ENCODE measurements around the gene NHLRC4. TPM values are rescaled to one million over a fixed set of nuclear protein-coding genes. Genes with fewer than 3 reads are reported as not detected.
A peak's percentile ranks its signal among the peaks of the same experiment; 100 is the strongest.

The NHLRC4 gene
- total RNA-seq, 1 experiment from 2014 or later: 0.44 TPM

DNA sequence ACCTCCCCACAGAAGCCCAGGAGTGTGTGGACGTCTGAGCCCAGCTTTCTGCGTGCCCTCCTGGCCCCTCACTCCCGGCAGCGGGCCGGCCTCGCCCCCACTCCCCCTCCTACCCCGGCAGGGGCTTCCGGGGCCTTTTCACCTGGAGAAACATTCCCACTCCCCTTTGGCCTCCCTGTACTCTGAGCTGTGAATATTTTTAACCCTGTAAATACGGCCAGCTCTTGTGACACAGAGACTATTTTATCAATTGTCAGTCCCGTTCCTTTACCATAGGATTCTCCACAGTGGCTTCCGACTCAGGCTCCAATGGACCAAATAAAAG lies 12.5 kb upstream of the NHLRC4 start:
- POLR2A ChIA-PET (ENCODE audit: unreplicated experiment): no interaction called here
- intact Hi-C loops (cut with micrococcal nuclease): no loop called here

GRCh38 chr16:554640-555365 lies 12.0 kb upstream of the NHLRC4 start:
- BruUV-seq (replicated peaks): no TSS peak
- H4K20me1 ChIP-seq (ENCODE audit: low read length): no peaks in the 10 kb centered on the region

More for the DNA sequence above, 12.5 kb upstream of the NHLRC4 start:
- Histone ChIP-seq H2AFZ (ENCODE audit: low read length) (no peak overlapping the region), H3F3A (ENCODE audit: low read length, unreplicated experiment) (no peaks in the 10 kb centered on the region), H3K27me3 (ENCODE audit: low read length) (peaks cover 1% of the 10 kb centered on the region; the same call in 1 of the 2 replicates), H3K36me3 (ENCODE audit: low read depth, low read length) (no peaks in the 10 kb centered on the region), H3K9me3 (ENCODE audit: low read length) (no peaks in the 10 kb centered on the region), H4K20me1 (ENCODE audit: low read length) (no peaks in the 10 kb centered on the region), H3K4me1 (ENCODE audit: insufficient read depth, low read length) (no peaks in the 10 kb centered on the region), H3K4me3 (ENCODE audit: low read length) (no peak overlapping the region), H3K79me2 (ENCODE audit: low read length) (no peaks in the 10 kb centered on the region), H3K9me2 (replicated peaks; ENCODE audit: low read length) (no peaks in the 10 kb centered on the region), H3K27ac (ENCODE audit: low read length) (no peak overlapping the region), H3K9ac (ENCODE audit: low read length) (no peak overlapping the region), H3K4me2 (ENCODE audit: low read length) (no peak overlapping the region)
- no peak for DNase-seq
- CTCF ChIA-PET: interaction anchor here (0.6 kb wide), 1 partner anchor 8 kb away, joined by 5 read pairs; no protein-coding TSS in a partner anchor
- TF ChIP-seq CTCF (conservative IDR thresholded peaks at IDR 0.05; ENCODE audit: low read depth, low read length): no peak
- TF ChIP-seq EZH2phosphoT487 (IDR thresholded peaks at IDR 0.05; ENCODE audit: borderline replicate concordance, low read length): no peak
- no peak for TF ChIP-seq EZH2 (IDR thresholded peaks at IDR 0.05; ENCODE audit: low read length, unreplicated experiment)
- BruUV-seq (replicated peaks): no TSS peak
- no peak; the same call in 1 of the 2 replicates for ATAC-seq

More at GRCh38 chr16:554640-555365, 12.0 kb upstream of the NHLRC4 start:
- Histone ChIP-seq H3K36me3 (ENCODE audit: low read depth, low read length) (no peaks in the 10 kb centered on the region), H3K27ac (ENCODE audit: low read length) (no peak overlapping the region), H2AFZ (ENCODE audit: low read length) (no peak overlapping the region), H3K79me2 (ENCODE audit: low read length) (no peaks in the 10 kb centered on the region), H3K9me3 (ENCODE audit: low read length) (no peaks in the 10 kb centered on the region), H3F3A (ENCODE audit: low read length, unreplicated experiment) (no peaks in the 10 kb centered on the region), H3K4me3 (ENCODE audit: low read length) (no peak overlapping the region), H3K4me2 (ENCODE audit: low read length) (no peak overlapping the region), H3K9me2 (replicated peaks; ENCODE audit: low read length) (no peaks in the 10 kb centered on the region), H3K4me1 (ENCODE audit: insufficient read depth, low read length) (no peaks in the 10 kb centered on the region), H3K9ac (ENCODE audit: low read length) (no peak overlapping the region), H3K27me3 (ENCODE audit: low read length) (peaks cover 7% of the 10 kb centered on the region; the same call in 1 of the 2 replicates)
- ChIA-PET CTCF (no interaction called here), POLR2A (ENCODE audit: unreplicated experiment) (no interaction called here)
- intact Hi-C loops (cut with micrococcal nuclease): no loop called here
- TF ChIP-seq CTCF (conservative IDR thresholded peaks at IDR 0.05; ENCODE audit: low read depth, low read length) (no peak), EZH2phosphoT487 (IDR thresholded peaks at IDR 0.05; ENCODE audit: borderline replicate concordance, low read length) (no peak), EZH2 (IDR thresholded peaks at IDR 0.05; ENCODE audit: low read length, unreplicated experiment) (no peak)
- ATAC-seq (peak; percentile 71), DNase-seq (no peak)

All from PC-3 (cell line).